Anterior cingulate cortex (tissue), 58 donors: ENCODE measurements around the gene TLNRD1.

ENCODE experiments used
- DNase-seq, 58 donors: peaks; one replicate each; lab custom pipeline; 2025; lab: John Stamatoyannopoulos, UW

TLNRD1 gene

DNA sequence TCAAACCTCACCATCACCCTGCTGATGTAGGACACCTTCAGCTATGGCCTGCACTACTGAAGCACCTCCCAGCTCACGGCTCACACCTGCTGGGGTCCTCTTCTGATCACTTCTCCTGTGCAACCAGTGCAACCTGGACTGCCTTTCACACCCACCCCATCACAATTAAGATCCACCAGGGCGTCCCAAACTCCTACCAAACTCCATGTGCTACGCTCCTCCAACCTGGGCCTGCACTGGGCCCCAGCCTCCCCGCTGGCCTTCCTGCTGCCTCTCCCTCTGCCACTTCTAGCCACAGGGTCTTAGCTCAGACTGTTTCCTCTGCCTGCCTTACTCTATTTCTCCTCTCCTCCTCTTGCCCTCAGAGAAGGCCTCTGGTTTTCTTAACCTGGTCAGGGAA lies 23.9 kb upstream of the TLNRD1 start:
- no peak for DNase-seq

DNA sequence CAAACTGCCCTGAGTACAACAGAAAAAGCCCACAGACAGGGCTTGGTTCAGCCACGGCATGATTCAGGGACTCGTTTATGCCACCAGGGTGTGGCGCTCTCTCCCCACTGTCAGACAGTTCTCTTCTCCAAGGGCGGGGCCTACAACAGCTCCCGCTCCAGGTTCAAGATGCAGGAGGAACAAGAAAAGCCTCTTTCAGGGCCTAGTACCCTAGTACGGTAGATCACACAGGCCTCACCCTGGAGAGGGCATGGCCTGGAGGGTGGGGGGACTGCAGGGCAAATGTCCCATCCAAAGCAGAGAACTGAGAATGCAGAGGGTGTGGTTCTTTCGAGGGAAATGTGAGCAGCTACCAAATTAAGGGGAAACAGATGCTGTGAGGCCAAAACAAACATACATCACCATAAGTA lies 23.1 kb upstream of the TLNRD1 start:
- DNase-seq, result peak in 37 of 58 donors; percentile 8 to 67 (median 39)

DNA sequence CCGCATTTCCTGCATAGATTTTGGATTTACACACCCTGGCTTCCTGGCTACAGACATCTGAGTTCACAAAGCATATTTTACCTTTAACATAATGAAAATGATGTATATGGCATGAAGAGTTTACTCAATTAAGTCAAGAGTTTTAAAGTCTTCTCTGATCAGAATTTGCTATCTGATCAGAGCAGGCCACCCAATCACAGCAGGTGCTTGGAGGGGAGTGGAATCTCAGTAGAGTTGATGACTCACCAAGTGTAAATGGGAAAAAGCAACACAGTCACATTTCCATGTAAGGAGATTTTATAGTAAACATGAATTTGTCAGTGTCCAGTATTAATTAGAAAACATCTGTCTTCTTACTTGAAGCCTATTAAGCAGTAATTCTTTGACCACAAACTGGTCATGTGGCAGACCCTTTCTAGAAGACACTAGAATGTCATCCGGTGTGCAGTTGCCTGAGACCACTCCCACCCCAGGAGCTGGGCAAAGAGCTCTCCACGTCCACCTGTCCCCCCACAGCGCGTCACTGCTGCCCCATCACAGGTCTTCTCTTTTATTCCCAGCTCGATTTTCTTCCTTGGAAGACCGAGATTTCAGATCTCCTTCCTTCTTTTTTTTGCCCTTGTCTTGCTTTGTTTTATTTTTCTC lies 21.9 kb upstream of the TLNRD1 start:
- no peak for DNase-seq

DNA sequence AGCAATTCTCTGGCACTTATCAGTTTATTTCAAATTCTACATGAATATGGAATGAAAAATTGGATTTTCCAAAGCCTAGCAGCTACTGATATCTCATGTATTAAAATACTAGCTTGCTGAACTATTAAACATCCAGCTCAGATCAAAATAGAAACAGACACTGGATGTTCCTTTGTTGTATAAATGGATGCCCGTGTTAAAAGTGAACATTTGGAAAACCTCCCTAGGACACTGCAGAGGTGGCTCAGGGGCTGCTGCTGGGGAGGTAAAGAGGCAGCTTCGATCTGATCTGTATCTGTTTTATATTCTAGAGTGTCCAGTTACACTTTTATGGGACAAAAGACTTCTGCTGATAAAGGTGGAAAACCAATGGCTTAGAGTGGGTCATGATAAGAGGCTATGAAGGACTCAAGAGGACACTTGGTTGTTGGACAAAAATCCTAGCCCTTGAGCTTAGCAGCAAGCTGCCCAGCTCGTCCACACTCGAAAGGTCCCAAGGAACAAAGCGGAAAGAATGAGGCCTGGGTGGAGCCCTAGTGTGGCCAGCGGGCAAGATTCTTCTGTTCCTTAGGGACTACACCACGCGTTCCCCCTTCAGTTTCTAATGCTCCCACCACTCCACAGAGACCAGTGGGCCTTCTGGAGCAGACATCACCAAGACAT lies 21.1 kb upstream of the TLNRD1 start:
- no peak for DNase-seq

DNA sequence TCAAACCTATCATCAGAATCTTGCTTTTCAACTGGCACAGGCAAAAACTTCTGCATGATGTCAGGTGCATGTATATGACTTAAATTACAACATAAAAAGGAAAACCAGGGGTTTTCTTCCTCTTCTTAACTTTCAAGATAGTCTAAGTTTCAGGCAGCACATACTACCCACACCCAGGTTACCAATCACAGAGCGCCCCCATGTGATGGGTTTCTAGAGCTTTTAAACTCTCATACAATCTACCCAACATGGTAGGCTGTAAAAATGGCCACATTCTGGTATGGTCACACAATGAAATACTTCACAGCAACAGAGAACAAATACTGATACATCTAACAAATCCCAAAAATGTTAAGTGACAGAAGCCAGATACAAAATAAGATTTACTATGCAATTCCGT lies 18.5 kb upstream of the TLNRD1 start:
- DNase-seq, result no peak

DNA sequence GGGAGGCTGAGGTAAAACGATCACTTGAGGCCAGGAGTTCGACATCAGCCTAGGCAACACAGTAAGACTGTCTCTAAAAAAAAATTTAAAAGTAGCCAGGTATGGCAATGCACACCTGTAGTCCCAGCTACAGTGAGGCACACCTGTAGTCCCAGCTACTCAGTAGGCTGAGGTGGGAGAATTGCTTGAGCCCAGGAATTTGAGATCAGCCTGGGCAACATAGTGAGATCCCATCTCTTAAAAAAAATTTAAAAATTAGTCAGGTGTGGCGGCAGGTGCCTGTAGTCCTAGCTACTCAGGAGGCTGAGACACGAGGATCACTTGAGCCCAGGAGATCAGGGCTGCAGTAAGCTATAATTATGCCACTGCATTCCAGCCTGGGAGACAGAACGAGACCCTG lies 17.9 kb upstream of the TLNRD1 start:
- no peak for DNase-seq

DNA sequence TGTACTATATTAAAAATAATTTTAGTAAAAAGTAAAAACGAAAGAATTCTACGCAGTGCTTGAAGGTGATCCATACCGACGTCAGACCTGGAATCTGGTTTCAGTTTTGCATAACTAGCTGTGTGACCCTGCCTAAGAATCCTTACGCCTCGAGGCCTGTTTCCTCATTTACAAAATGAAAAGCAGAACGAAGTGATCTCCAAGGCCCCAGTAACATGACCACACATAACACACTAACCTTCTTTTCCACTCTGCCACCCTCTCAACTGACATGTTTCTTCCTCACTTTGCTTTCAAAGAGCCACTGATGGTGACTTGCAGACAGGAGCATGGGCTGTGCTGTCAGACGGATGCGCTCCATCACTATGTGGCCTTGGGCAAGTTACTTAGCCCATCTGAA lies 15.9 kb upstream of the TLNRD1 start:
- DNase-seq, result no peak

DNA sequence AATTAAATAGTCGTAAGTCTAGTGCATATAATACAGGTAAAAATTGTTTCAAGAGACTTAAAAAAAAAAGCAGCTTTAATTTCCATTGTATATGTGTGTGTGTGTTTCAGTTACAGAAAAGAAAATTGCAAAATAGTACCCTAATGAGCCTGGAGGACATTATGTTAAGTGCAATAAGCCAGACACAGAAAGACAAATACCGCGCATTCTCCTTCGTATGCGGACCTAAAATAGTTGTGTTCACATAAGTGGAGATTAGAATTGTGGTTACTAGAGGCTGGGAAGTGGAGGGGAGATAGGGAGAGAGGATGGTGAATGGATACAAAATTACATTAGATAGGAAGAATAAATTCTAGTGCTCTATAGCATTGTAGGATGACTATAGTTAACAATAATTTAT lies 14.7 kb upstream of the TLNRD1 start:
- DNase-seq, result no peak

DNA sequence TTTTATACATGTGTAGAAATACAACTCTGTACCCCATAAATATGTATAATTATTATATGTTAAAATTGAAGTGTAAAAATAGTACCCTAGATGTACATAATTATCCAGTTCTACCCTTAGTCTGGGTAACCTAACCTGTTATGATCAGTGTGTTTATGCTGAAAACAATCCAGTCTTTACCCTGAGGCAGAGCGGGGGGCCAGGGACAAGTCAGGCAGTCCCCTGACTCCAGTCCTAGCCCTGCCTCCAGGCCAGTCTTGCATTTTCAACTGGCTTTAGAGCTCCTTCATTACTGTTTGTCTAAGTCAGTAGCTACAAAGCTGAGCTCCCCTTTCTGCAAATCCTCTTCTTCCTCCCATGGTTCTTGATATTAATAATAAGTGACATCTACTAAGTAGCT lies 14.2 kb upstream of the TLNRD1 start:
- DNase-seq, result no peak

DNA sequence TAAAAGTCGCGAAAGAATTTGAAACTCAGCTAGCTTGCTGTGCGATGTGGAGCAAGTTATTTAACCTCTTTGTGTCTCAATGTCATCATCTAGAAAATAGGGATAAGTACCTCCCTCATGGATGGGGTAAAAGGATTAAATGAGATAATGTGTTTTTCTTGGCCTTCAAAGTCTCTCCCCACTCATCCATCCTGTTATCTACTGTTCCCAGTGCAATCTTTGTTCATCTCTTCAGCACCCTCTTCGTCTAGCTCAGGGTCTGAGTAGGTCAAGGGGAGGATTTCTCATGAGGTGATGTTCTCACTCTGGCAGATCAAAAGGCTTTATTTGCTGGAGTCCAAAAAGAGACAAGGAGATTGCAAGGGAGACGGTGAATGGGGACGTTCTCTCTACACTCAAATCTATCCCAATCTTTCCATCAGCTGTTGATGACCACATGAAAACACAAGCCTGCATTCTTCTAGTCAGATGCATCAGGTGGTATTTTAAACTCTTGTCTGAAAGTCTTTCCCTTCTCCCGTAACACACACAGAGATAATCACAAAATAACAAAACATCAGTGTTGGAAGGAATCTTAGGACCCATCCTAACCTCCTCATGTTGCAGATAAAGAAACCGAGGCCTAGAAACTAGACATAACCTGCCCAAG lies 12.5 kb upstream of the TLNRD1 start:
- no peak for DNase-seq

DNA sequence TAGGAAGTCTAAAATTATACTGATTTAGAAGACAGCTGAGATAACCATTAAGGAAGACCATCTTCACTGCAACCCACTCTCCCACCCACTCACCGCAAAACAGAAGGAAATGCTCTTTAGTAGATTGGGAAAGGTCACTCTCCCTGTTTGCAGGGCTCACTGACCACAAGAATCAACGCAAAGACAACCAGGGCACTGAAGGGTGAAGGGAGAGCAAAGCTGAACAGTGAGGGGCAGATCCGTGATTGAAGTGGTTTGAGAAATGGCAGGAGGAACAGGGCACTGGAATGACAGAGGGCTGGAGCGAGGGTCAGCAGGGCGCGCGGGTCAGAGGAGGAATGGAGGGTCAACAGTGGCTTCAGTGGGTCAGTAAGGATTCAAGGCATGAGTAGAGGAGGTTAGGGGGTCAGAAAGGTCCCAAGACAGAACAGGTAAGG lies 11.6 kb upstream of the TLNRD1 start:
- peak in 2 of 58 donors; percentile 48 to 57 for DNase-seq

DNA sequence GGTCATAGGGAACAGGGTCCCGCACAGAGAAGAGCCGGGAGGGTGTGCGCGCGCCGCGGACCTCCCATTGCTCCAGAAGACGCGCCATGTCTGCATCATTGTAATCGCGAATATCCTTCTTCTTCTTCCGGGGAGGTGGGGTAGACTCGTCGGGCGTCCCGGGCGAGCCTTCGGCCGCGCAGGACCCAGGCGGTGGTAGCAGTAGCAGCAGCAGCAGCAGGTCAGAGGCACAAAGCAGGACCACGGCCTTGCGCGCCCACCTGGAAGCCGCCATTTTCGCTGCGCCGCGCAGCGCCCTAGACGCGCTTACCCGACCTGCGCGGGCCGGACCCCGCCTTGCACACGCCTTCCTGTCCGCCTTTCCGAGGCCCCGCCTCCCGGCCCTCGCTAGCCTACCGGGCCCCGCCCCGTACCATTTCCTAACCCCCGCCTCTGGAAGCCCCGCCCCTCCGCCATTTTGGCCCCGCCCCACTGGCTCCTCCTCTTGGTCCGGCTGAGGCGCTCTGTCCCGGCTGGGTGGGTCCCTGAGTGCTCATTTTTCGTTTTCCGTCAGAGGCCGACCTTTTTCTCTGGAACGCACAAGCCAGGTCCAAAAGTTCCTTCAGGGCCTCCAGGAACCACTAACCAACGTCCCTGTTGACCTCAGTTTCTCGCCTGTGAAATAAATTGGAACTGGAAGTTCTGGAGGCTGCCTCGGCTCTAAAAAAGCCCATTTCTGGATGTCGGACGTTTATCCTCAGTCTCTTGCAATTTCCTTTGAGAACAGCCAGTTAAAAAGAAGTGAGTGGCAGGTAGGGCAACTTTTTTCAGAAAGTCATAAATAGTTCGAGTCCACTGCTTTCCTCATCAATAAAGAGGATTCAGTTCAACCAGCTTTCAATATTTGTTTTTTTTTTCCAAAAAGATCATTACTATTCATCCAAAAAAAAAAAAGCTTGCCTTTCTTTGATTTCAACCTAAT lies 10.9 kb upstream of the TLNRD1 start, which contains the start of gene MESD:
MESD (minus strand) TSS at position 302 of the 961 bp plus-strand sequence; CDS start at position 274, 28 bp downstream.
- peak; percentile 57 to 98 (median 95) for DNase-seq

DNA sequence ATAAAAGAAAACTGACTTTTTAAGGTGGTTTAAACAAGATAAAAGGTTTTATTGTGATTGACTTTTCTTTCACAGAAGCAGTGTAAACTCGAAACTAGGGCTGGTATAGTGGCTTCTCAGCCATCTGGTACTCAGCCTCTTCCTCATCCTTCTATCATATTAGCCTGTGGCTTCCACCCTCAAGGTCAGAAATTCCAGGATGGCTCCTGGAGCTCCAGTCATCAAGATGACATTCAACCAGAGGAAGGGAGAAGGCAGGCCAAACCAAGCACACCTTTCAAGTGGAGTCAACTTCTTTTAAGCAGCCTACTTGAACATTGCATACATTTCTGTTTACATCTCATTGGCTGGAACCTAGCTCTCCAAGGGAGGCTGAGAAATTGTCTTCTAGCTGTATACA lies 9.8 kb upstream of the TLNRD1 start:
- DNase-seq, result peak in 1 of 58 donors; percentile 15

DNA sequence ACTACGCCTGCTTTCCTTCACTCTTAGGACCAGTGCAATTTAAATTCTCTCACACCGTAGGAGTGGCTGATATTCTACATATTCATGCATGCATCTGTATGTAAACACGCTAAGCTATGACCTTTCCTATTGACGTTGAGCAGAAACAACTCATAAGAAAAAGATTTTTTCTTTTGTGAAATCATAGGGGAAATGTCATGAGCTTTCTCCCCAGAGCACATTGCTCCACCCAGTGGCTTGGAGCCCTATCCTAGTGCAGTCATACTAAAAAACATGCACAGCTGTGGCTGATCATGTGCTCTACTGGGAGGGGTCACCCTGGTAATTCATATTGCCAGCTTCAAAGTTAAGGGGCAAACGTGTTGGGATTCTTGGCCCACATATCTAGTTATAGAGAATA lies 9.3 kb upstream of the TLNRD1 start:
- DNase-seq, result peak in 25 of 58 donors; percentile 13 to 69 (median 43)

DNA sequence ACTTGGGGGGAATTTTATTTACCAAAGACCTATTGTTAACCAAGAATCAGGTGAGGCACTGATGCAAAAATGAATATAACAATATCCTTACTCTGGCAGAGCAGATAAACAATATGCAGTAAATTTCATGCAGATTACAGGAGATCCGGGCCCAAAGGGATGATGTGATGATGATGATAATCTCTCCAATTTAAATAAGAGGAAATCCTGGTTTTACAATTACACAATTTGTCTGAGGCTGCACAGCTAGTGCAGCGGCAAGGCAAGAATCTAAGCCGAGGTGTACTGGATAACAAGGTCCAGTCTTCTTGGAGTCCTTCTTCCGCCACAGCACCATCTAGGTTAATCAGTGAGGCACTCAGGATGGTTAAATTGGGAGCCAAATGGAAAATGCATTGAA lies 8.7 kb upstream of the TLNRD1 start:
- no peak for DNase-seq

DNA sequence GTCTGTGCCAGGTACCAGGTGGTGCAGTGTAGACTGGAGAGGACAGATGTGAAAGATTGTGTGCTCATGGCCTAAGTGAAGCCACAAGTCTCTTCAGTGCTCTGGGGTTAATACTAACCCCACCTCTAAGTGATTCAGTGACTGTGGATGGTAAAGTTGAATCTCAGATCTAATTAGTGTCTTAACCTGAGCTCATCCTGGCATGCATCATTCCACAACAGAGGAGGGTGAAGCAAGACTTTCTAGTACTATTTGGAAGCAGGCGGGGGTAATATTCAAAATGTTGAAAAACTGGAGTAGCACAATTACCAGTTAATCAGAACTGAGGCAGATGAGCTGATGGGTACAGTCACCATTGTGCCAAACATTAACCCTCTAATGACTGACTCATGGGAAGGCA lies 8.3 kb upstream of the TLNRD1 start:
- DNase-seq, result no peak

DNA sequence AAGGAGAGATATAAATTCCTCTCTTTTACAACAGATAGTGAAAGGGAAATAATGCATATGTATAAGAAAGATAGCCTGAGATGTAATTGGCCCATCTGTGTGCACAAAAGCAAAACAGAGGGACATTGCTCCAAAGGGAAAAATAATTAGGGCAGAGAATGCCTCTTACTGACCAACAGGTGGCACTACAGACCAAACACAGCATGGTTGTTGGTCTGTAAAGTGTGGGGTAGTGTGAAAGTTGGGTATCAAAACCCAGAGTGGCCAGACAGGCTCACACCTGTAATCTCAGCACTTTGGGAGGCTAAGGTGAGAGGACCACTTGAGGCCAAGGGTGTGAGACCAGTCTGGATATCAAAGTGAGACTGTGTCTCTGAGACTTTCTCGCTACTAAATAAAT lies 4.5 kb upstream of the TLNRD1 start:
- no peak for DNase-seq

DNA sequence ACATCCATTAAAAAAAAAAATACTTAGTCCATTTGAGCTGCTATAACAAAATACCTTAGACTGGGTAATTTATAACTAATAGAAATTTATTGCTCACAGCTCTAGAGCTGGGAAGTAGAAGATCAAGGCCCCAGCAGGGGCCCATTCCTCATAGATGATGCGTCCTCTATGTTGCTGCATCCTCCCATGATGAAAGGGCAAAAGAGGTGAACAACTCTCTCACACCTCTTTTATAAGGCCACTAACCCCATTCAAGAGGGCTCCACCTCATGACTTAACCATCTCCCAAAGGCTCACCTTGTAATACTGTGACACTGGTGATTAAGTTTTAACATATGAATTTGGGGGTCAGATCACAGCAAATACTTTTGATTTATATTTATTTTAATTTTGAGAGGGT lies 3.0 kb upstream of the TLNRD1 start:
- DNase-seq, result no peak

DNA sequence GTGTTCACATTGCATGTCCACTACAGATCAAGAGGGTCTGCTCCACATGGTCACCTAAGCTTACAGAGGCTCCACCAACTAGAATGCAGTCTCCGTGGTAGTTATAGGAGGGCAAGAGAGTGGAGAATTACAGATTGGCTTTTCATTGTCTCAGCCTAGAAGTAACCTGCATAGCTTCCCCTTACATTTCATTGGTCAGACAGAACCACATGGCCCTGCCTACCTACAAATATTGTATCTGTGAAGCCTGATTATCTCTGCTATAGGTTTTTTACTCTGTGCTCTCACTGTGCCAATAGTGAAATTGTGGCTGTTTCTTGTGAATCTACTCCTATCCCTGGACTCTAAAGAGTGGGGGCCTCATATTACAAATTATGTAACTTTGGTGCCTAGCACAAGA lies 2.5 kb upstream of the TLNRD1 start:
- no peak for DNase-seq

DNA sequence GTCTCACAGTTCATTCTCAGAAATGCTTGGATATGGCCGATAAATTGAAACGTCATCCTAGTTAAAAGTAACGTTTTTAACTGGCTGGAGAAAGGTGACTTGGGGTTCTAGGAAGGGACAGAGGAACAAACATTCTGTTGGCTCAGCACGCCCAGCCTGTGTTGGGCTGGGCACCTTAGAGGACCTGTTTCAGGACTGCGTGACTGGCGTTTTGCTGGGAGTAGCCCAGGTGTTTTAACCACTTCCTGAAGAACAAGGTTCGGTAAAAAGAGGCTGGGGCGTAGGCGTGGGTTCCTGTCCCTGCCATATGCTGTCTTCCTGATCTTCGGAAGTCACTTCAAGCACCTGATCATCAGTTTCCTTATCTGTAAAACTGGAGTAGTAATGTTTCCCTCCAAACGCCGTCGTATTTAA lies 1.1 kb upstream of the TLNRD1 start:
- DNase-seq, result no peak
